HG02623 (cell line): ENCODE measurements around the gene PSMD1.
"Not testable (repeated sequence)": the region's sequence is repeated elsewhere in the genome, so short reads cannot be mapped to it uniquely, and the experiment has no call there.

ENCODE experiments used
- ATAC-seq: cut with Tn5 transposase; IDR thresholded peaks from one replicate; pipeline ENCODE4 v1.9.1; 2021; ENCODE audit warnings: moderate library complexity; ENCODE audit not compliant: unreplicated experiment

Gene PSMD1

GRCh38 chr2:231052494-231053451 lies 3.9 kb upstream of the PSMD1 start:
- ATAC-seq, result peak; percentile 60

- no peak for ATAC-seq
Observed at GRCh38 chr2:231053846-231054245, 2.8 kb upstream of the PSMD1 start.

- ATAC-seq, result no peak
Observed at GRCh38 chr2:231057590-231057989, 923 bp downstream of the PSMD1 start.

GRCh38 chr2:231058761-231059550 lies 2.3 kb downstream of the PSMD1 start:
- no peak for ATAC-seq

GRCh38 chr2:231059756-231060155 lies 3.1 kb downstream of the PSMD1 start:
- no peak for ATAC-seq

- ATAC-seq, result no peak
Observed at GRCh38 chr2:231062776-231063175, 6.1 kb downstream of the PSMD1 start.

- ATAC-seq, result no peak
Observed at GRCh38 chr2:231063347-231063746, 6.7 kb downstream of the PSMD1 start.

- ATAC-seq, result no peak
Observed at GRCh38 chr2:231065966-231066365, 9.3 kb downstream of the PSMD1 start.

- ATAC-seq, result not testable (repeated sequence)
Observed at GRCh38 chr2:231067531-231067930, 10.9 kb downstream of the PSMD1 start.

GRCh38 chr2:231068525-231069222 lies 12.0 kb downstream of the PSMD1 start:
- no peak for ATAC-seq

- no peak for ATAC-seq
Observed at GRCh38 chr2:231069379-231070054, 12.8 kb downstream of the PSMD1 start.

- no peak for ATAC-seq
Observed at GRCh38 chr2:231084565-231084964, 27.9 kb downstream of the PSMD1 start.

- no peak for ATAC-seq
Observed at GRCh38 chr2:231088754-231089153, 32.1 kb downstream of the PSMD1 start.

GRCh38 chr2:231093933-231094332 lies 37.3 kb downstream of the PSMD1 start:
- no peak for ATAC-seq

- no peak for ATAC-seq
Observed at GRCh38 chr2:231094736-231095346, 38.2 kb downstream of the PSMD1 start.

- no peak for ATAC-seq
Observed at GRCh38 chr2:231099918-231100317, 43.3 kb downstream of the PSMD1 start.

GRCh38 chr2:231100321-231100720 lies 43.7 kb downstream of the PSMD1 start:
- ATAC-seq, result not testable (repeated sequence)

- ATAC-seq, result no peak
Observed at GRCh38 chr2:231100990-231101389, 44.3 kb downstream of the PSMD1 start.

GRCh38 chr2:231102772-231103171 lies 46.1 kb downstream of the PSMD1 start:
- no peak for ATAC-seq

- peak; percentile 64 for ATAC-seq
Observed at GRCh38 chr2:231104115-231104713, 47.5 kb downstream of the PSMD1 start.
